K562 (cell line): ENCODE measurements around the gene TPBGL. TPM values are rescaled to one million over a fixed set of nuclear protein-coding genes. Genes with fewer than 3 reads are reported as not detected.

Source experiments
- CHD4 ChIP-seq: fragments of 200-600 bp; sonication (generic); IDR thresholded peaks from 3 replicates; pipeline ENCODE4 v1.6.1; 2012; ENCODE audit warnings: low read depth, mild to moderate bottlenecking, mixed read lengths, low read length, inconsistent platforms; ENCODE audit not compliant: insufficient read depth, insufficient replicate concordance, poor library complexity, severe bottlenecking
- ERF ChIP-seq: fragments of 450-650 bp; formaldehyde crosslinking; IDR thresholded peaks from 2 replicates; pipeline ENCODE4 v1.4.0; 2020; ENCODE audit warnings: mild to moderate bottlenecking, mixed read lengths
- PHF8 ChIP-seq: fragments of 200-600 bp; sonication (generic); IDR thresholded peaks from 2 replicates; pipeline ENCODE4 v1.6.1; 2012; ENCODE audit warnings: mixed run types, mild to moderate bottlenecking, inconsistent platforms, low read length, moderate library complexity, borderline replicate concordance
- RAD21 ChIP-seq, 2 experiments: fragments of 250-450 bp in 1 of 2; fragments of 450-650 bp in 1 of 2; sonication (Bioruptor Pico) in 1 of 2; formaldehyde crosslinking in 1 of 2; IDR thresholded peaks in 1 of 2; conservative IDR thresholded peaks in 1 of 2; 2 replicates each; pipeline versions ENCODE4 v1.4.0 to v1.8.0; 2020 to 2022; ENCODE audit warnings: mild to moderate bottlenecking in 2 of 2, moderate library complexity in 1 of 2
- RBFOX2 ChIP-seq: fragments of 200-400 bp; formaldehyde crosslinking; IDR thresholded peaks from 2 replicates; pipeline ENCODE4 v1.6.1; 2017; ENCODE audit warnings: low read depth, mild to moderate bottlenecking, low read length, moderate library complexity
- TOE1 ChIP-seq, 2 experiments: fragments of 450-650 bp in 1 of 2; sonication (generic) in 1 of 2; formaldehyde crosslinking in 1 of 2; IDR thresholded peaks; 2 replicates each; pipeline versions ENCODE4 v1.7.1 to v1.8.0; 2016 to 2022; ENCODE audit warnings: borderline replicate concordance in 2 of 2, mild to moderate bottlenecking in 2 of 2, antibody characterized with exemption in 1 of 2, inconsistent platforms in 1 of 2, low read depth in 1 of 2, missing genetic modification reagents in 1 of 2, moderate library complexity in 1 of 2
- ZNF143 ChIP-seq: sonication (generic); formaldehyde crosslinking; IDR thresholded peaks from 2 replicates; pipeline ENCODE4 v1.9.0; 2022; ENCODE audit warnings: mild to moderate bottlenecking, missing genetic modification reagents
- polyA plus RNA-seq, 8 experiments: library from polyadenylated mRNA; depleted of rRNA in 4 of 8; stranded (reverse) in 5 of 8; unstranded in 3 of 8; fragments of >200 nt; fragmentation: Nextera tagmentation in 2 of 8; fragmentation: Illumina TruSeq in 1 of 8; extraction: Ambion mirVana in 2 of 8; extraction: Trizol in 1 of 8; gene quantifications; 2 replicates each; pipeline versions ENCODE4 v1.2.1 to v1.2.3, GENCODE V29; 2011 to 2014; ENCODE audit warnings: inconsistent platforms in 1 of 8, missing spikeins in 1 of 8
- total RNA-seq, 7 experiments: library from RNA; depleted of rRNA in 6 of 7; stranded (reverse); fragments of >200 nt in 6 of 7; fragmentation: Illumina TruSeq in 2 of 7; extraction: Trizol in 2 of 7; gene quantifications; 2 replicates each; pipeline versions ENCODE4 v1.2.1 to v1.2.3, GENCODE V29; 2011 to 2021; ENCODE audit warnings: low replicate concordance in 1 of 7
- TF ChIP-seq, protein P1 (sequence below), 2 experiments: fragments of 450-650 bp in 1 of 2; IDR thresholded peaks; 2 replicates each; pipeline ENCODE4 v1.6.1; 2011 to 2017; ENCODE audit warnings: low read depth in 2 of 2, antibody characterized with exemption in 1 of 2, borderline replicate concordance in 1 of 2, low read length in 1 of 2, mild to moderate bottlenecking in 1 of 2, mixed read lengths in 1 of 2; ENCODE audit not compliant: control insufficient read depth in 1 of 2
- TF ChIP-seq, protein P2 (sequence below): fragments of 450-650 bp; formaldehyde crosslinking; IDR thresholded peaks from 2 replicates; pipeline ENCODE4 v1.4.0; 2020; ENCODE audit warnings: mild to moderate bottlenecking, moderate library complexity
- TF ChIP-seq, protein P3 (sequence below): sonication (generic); formaldehyde crosslinking; IDR thresholded peaks from 2 replicates; pipeline ENCODE4 v1.8.1; 2023; ENCODE audit warnings: mild to moderate bottlenecking, missing genetic modification reagents
- TF ChIP-seq, protein P4 (sequence below): fragments of 450-650 bp; IDR thresholded peaks from 2 replicates; pipeline ENCODE4 v1.6.1; 2017; ENCODE audit warnings: antibody characterized with exemption, mild to moderate bottlenecking

Gene TPBGL
- total and polyA plus RNA-seq, 9 of the 15 experiments (the other 6 are each of a cell fraction or from before 2014, with no cell fraction given), result 0.04 to 0.11 (median 0.06) TPM; not detected in 6

DNA sequence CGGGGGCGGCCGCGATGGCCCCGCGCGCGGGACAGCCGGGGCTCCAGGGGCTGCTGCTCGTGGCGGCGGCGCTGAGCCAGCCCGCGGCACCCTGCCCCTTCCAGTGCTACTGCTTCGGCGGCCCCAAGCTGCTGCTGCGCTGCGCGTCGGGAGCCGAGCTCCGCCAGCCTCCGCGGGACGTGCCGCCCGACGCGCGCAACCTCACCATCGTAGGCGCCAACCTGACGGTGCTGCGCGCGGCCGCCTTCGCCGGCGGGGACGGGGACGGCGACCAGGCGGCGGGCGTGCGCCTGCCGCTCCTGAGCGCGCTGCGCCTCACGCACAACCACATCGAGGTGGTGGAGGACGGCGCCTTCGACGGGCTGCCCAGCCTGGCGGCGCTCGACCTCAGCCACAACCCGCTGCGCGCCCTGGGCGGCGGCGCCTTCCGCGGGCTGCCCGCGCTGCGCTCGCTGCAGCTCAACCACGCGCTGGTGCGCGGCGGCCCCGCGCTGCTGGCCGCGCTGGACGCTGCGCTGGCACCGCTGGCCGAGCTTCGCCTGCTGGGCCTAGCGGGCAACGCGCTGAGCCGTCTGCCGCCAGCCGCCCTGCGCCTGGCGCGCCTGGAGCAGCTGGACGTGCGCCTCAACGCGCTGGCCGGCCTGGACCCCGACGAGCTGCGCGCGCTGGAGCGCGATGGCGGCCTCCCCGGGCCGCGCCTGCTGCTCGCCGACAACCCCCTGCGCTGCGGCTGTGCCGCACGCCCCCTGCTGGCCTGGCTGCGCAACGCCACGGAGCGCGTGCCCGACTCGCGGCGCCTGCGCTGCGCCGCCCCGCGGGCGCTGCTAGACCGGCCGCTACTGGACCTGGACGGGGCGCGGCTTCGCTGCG is 697 bp downstream of the TPBGL start (continued):
- TF ChIP-seq, protein P1, sequence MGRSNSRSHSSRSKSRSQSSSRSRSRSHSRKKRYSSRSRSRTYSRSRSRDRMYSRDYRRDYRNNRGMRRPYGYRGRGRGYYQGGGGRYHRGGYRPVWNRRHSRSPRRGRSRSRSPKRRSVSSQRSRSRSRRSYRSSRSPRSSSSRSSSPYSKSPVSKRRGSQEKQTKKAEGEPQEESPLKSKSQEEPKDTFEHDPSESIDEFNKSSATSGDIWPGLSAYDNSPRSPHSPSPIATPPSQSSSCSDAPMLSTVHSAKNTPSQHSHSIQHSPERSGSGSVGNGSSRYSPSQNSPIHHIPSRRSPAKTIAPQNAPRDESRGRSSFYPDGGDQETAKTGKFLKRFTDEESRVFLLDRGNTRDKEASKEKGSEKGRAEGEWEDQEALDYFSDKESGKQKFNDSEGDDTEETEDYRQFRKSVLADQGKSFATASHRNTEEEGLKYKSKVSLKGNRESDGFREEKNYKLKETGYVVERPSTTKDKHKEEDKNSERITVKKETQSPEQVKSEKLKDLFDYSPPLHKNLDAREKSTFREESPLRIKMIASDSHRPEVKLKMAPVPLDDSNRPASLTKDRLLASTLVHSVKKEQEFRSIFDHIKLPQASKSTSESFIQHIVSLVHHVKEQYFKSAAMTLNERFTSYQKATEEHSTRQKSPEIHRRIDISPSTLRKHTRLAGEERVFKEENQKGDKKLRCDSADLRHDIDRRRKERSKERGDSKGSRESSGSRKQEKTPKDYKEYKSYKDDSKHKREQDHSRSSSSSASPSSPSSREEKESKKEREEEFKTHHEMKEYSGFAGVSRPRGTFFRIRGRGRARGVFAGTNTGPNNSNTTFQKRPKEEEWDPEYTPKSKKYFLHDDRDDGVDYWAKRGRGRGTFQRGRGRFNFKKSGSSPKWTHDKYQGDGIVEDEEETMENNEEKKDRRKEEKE (IDR thresholded peaks at IDR 0.05; ENCODE audit: borderline replicate concordance in 1 of 2, control insufficient read depth in 1 of 2, low read depth in 2 of 2, low read length in 1 of 2), result 0 out of 4 replicates have a peak, but pooled peaks of 1 of the 2 experiments have one; percentile 55
- TF ChIP-seq CHD4, result no peak
- peak; percentile 76 to 91 for TF ChIP-seq RAD21 (CRISPR knock-in tag; conservative IDR thresholded peaks at IDR 0.05 in 1 of 2, IDR thresholded peaks at IDR 0.05 in 1 of 2)
- peak; percentile 91; the same call in 1 of the 2 replicates for TF ChIP-seq ERF (CRISPR knock-in tag)
- peak; percentile 62 for TF ChIP-seq RBFOX2
- TF ChIP-seq PHF8, result peak; percentile 76; the same call in 1 of the 2 replicates
- TF ChIP-seq, protein P2, sequence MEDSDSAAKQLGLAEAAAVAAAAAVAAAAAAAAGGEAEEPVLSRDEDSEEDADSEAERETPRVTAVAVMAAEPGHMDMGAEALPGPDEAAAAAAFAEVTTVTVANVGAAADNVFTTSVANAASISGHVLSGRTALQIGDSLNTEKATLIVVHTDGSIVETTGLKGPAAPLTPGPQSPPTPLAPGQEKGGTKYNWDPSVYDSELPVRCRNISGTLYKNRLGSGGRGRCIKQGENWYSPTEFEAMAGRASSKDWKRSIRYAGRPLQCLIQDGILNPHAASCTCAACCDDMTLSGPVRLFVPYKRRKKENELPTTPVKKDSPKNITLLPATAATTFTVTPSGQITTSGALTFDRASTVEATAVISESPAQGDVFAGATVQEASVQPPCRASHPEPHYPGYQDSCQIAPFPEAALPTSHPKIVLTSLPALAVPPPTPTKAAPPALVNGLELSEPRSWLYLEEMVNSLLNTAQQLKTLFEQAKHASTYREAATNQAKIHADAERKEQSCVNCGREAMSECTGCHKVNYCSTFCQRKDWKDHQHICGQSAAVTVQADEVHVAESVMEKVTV (CRISPR knock-in tag), result no peak
- TF ChIP-seq ZNF143 (CRISPR knock-in tag), result no peak
- TF ChIP-seq TOE1 (IDR thresholded peaks at IDR 0.05; ENCODE audit: borderline replicate concordance), result no peak
- TF ChIP-seq TOE1 (CRISPR knock-in tag; IDR thresholded peaks at IDR 0.05; ENCODE audit: borderline replicate concordance, low read depth), result no peak
- TF ChIP-seq, protein P3, sequence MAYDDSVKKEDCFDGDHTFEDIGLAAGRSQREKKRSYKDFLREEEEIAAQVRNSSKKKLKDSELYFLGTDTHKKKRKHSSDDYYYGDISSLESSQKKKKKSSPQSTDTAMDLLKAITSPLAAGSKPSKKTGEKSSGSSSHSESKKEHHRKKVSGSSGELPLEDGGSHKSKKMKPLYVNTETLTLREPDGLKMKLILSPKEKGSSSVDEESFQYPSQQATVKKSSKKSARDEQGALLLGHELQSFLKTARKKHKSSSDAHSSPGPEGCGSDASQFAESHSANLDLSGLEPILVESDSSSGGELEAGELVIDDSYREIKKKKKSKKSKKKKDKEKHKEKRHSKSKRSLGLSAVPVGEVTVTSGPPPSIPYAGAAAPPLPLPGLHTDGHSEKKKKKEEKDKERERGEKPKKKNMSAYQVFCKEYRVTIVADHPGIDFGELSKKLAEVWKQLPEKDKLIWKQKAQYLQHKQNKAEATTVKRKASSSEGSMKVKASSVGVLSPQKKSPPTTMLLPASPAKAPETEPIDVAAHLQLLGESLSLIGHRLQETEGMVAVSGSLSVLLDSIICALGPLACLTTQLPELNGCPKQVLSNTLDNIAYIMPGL, result peak; percentile 95; the same call in 1 of the 2 replicates
- TF ChIP-seq, protein P4, sequence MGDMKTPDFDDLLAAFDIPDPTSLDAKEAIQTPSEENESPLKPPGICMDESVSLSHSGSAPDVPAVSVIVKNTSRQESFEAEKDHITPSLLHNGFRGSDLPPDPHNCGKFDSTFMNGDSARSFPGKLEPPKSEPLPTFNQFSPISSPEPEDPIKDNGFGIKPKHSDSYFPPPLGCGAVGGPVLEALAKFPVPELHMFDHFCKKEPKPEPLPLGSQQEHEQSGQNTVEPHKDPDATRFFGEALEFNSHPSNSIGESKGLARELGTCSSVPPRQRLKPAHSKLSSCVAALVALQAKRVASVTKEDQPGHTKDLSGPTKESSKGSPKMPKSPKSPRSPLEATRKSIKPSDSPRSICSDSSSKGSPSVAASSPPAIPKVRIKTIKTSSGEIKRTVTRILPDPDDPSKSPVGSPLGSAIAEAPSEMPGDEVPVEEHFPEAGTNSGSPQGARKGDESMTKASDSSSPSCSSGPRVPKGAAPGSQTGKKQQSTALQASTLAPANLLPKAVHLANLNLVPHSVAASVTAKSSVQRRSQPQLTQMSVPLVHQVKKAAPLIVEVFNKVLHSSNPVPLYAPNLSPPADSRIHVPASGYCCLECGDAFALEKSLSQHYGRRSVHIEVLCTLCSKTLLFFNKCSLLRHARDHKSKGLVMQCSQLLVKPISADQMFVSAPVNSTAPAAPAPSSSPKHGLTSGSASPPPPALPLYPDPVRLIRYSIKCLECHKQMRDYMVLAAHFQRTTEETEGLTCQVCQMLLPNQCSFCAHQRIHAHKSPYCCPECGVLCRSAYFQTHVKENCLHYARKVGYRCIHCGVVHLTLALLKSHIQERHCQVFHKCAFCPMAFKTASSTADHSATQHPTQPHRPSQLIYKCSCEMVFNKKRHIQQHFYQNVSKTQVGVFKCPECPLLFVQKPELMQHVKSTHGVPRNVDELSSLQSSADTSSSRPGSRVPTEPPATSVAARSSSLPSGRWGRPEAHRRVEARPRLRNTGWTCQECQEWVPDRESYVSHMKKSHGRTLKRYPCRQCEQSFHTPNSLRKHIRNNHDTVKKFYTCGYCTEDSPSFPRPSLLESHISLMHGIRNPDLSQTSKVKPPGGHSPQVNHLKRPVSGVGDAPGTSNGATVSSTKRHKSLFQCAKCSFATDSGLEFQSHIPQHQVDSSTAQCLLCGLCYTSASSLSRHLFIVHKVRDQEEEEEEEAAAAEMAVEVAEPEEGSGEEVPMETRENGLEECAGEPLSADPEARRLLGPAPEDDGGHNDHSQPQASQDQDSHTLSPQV, result peak; percentile 79
